GM19025 (cell line): Measurements from ENCODE around the gene CDCA5.

Experiments
- ATAC-seq: cut with Tn5 transposase; IDR thresholded peaks from one replicate; pipeline ENCODE4 v1.9.1; 2021; ENCODE audit warnings: mild to moderate bottlenecking, low read depth, moderate library complexity; ENCODE audit not compliant: unreplicated experiment

The CDCA5 gene

DNA sequence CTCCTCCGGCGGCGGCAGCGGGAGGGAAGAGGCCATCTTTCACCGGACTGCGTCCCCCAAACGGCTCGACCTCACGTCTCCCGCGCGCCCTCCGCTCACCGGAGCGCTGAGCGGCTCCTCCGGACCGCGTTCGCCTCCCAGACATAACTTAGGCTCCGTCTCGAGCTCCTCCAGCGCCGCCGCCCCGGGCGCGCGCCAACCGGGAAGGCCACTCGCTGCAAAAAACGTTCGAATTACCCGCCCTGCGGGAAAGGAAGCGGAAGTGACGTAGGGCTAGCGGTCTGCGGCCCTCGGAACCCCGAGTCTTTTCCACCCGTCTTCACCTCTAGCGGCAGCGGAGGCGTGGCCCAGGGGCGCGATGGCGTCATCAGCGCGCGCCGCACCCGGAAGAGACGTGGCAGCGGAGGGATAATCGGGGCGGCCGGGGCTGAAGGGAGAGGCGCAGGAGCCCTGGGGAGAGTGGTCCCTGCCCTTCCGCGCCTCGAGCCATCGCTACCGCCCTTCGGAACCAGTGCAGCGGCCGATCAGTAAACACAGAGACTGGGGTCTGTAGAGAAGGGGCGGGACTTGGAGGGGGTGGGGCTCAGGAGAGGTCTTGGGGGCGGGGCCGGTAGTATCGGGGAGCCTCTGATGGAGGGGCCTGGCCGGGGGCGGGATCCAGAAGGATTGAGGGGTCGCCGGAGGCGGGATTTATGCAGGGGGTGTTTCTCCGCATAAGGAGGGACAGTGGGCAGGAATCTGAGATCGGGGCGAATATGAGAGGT, at the start of gene CDCA5, which contains the start of gene ZFPL1:
CDCA5 (minus strand) TSS at position 207 of the 764 bp plus-strand sequence; CDS start at position 145, 62 bp downstream.
ZFPL1 (plus strand) TSS at position 389 of the 764 bp plus-strand sequence. CDS start 477 bp downstream, outside the sequence.
- peak; percentile 79 for ATAC-seq

DNA sequence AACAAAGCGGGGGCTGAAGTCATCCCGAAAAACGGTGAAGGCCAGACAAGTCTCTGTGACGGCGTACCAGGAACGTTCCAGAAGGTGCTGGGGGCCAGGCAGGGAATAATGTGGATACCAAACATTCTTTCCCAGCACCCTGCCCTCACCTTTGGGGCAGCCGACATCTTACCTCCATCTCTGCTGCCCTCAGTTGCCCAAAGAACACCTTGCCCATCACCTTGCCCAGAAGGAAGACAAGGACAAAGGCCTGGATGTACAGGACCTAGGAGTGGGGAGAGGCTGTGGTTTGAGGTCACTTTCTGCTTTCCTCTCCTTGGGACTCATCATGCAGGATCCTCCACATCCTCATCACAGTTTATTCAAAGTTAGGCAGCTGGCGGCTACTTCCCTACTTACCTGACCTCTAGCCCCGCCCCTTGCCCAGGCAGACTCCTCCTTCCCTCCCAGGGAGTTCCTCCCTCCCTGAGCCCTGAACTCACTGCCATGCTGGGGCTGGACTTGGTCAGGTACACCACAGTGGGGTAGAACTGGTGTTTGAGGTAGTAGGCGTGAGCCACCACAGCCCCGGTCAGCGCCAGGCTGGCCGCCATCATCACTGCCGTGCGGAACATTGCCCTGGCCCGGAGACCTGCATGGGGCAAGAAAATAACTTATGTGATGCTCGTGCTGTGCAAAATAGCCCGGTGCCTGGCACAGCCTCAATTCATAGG, 49.3 kb upstream of the CDCA5 start:
- no peak for ATAC-seq

DNA sequence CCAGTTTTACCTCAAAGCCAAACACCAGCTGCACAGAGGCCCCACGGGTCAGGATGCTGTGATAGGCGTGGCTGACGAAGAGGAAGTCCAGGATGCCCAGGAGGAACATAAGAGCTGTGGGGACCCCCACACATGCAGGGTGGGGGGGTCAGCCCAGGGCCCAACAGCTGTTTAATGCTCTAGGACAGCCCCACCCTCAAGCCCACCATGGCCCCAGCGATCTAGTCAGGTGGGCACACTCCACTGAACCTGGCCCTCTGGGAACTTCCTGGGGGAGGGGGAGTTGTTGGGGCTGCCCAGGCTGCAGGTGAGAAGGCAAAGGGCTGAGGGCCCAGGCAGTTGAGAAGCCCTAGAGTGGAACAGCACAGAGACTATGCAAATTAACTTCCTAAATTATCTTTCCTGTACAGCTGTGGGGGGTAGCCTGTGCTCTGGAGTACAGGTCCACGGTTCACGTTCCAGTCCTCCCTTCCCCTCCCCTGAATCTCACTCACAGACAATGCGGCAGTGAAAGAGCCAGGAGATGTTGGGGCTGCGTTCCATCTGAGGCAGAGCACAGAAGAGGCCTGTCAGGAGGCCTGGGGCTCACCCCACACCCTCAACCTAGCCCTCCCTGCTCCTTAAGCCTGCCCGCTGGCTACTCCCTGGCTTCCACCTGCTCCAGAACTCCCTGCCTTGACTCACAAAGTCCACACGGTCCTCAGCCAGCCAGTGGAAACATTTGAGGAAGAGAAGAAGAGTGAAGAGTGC, 48.6 kb upstream of the CDCA5 start:
- peak; percentile 29 for ATAC-seq

GRCh38 chr11:65131895-65132237, 48.0 kb upstream of the CDCA5 start:
- ATAC-seq: no peak

- ATAC-seq: no peak
Observed at GRCh38 chr11:65131417-65131776, 47.6 kb upstream of the CDCA5 start.

- no peak for ATAC-seq
Observed at GRCh38 chr11:65130631-65131416, 47.0 kb upstream of the CDCA5 start.

DNA sequence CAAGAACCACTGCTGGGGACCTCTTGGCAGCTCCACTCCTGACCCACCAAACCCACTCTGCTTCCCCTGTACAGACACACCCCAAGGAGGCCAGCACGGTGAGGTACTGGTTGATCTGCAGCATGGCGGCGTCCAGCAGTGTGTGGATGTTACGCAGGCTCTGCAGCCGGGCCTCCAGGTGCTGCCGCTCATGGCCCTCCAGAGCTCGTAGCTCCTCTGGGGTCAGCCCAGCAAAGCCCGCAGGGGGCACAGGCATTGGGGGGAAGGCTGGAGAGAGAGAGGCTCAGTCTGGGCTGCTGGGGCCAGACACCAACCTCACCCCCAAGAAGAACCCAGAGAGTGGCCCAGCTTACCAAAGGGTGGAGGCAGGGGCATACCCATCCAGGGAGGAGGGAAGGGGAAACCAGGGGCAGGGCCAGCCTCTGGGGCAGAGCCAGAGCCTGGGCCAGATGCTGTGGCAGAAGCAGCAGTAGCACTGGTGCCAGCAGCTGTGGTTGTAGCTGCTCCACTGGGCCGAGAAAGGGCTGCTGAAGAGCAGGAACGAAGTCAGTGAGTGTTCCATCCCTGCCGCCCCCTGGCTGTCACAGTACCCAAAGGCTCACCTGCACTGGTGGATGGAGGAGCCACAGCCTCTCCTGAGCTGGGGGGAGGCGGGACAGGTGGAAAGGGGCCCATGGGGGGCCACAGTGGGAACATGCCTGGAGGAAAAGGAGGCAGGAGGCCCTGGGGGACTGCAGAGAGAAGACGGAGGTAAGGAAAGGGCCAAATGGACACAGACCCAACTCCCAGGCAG, 46.0 kb upstream of the CDCA5 start:
- ATAC-seq: no peak

GRCh38 chr11:65128182-65129145, 44.6 kb upstream of the CDCA5 start:
- no peak for ATAC-seq

GRCh38 chr11:65127473-65128181, 43.8 kb upstream of the CDCA5 start:
- no peak for ATAC-seq

GRCh38 chr11:65126624-65127274, 42.9 kb upstream of the CDCA5 start:
- no peak for ATAC-seq

DNA sequence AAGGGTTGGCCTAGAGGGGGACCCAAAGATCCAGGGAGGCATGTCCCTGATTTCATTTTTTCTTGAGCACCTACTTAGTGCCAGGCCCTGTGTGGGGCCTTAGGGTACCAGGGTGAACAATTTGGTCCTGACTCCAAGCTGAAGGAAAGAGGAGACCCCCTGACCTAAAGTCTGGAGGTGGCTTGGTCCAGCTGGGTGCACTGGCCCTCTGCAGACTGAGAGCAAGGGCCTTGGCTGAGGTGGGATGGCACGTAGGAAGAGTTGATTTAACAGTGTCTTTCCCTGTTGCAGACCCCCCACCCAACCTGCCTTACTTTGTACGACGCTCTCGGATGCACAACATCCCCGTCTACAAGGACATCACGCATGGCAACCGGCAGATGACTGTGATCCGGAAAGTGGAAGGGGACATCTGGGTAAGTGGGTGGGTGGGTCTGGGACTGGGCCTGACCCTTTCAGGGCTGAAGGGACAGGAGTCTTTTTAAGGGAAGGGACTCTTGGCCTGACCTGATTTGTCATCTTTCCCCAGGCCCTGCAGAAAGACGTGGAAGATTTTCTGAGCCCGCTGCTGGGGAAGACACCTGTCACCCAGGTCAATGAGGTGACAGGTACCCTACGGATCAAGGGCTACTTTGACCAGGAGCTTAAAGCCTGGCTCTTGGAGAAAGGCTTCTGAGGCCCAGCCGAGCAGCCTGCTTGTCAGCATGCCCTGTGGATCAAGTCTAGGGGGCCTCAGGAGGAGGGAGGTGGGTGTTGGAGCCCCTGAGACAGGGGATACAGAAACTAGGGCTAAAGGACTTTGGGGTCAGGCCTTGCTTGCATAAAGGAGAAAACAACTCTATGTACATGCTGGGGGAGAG, 41.6 kb upstream of the CDCA5 start:
- no peak for ATAC-seq

DNA sequence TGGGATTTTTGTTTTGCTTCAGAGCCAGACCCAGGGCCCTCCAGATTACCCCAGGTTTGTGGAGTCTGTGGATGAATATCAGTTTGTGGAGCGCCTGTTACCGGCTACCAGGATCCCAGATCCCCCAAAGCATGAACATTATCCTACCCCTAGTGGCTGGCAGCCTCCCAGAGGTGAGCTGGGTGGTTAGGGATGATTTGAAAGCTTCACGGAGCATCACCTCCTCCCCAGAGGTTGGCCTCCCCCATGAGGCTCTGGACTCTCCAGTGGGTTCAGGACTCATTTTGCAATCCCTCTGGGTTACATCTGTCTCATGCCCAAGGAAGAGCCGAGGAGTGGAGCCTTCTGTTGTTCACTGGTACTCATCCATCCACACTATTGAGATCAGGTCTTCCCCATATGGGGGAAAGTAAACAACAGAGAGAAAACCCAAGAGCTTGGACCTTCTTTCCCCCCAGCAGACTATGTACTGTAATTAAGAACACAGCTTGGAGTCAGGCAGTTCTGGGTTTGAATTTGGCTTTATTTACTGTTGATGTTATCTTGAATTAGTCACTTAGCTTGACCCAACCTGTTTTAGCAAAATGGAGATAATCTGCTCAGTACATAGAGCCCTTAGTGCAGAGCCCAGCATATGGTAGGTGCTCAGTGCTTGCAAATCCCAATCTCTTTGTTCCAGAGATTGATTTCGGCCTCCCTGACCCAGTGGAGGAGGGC, 40.8 kb upstream of the CDCA5 start:
- ATAC-seq: no peak

- peak; percentile 73 for ATAC-seq
Observed at GRCh38 chr11:65121865-65122696, 38.2 kb upstream of the CDCA5 start, which contains the start of the genes FAU and MRPL49. Gene FAU, minus strand, starts transcription at chr11:65122134. Its CDS starts 321 bp downstream, at chr11:65121813. Gene MRPL49, plus strand, starts transcription at chr11:65122321. Its CDS starts 26 bp downstream, at chr11:65122347.

DNA sequence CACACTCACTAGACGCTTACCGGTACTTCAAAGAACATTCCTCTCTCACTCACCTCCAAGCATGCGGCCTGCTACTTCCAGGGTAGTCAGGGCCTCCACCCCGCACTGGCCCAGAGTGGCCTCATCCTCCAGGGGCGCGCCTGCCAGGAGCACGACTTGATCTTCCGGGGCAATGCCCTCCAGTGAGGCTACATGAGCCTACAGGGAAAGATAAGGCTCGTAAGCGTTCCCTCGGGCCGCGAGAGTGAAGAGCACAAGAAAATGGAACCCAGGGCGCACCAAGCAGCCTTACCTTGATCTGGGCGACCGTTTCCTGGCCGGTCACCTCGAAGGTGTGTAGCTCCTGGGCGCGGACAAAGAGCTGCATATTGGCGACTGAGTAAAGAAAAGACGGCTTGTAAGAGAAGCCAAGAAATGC, 37.6 kb upstream of the CDCA5 start:
- no peak for ATAC-seq

- ATAC-seq: no peak
Observed at GRCh38 chr11:65120831-65121230, 37.0 kb upstream of the CDCA5 start.
